Loucy (cell line): Measurements from ENCODE around the gene CACNA1I.

ENCODE experiments used
- H2AFZ ChIP-seq: fragments of 200-600 bp; sonication (generic); 2 replicates; pipeline ENCODE4 v1.6.0; 2016; ENCODE audit warnings: antibody characterized with exemption, mild to moderate bottlenecking, low read length, moderate library complexity
- H3F3A ChIP-seq: fragments of 200-600 bp; 2 replicates; pipeline ENCODE4 v1.6.0; 2016; ENCODE audit warnings: antibody characterized with exemption, low read depth, mild to moderate bottlenecking
- H3K27me3 ChIP-seq: fragments of 200-600 bp; sonication (generic); 2 replicates; pipeline ENCODE4 v1.6.1; 2014; ENCODE audit warnings: low read length, mild to moderate bottlenecking; ENCODE audit not compliant: insufficient read depth, poor library complexity, severe bottlenecking
- H3K36me3 ChIP-seq: fragments of 200-600 bp; sonication (generic); 2 replicates; pipeline ENCODE4 v1.6.1; 2016; ENCODE audit warnings: low read length; ENCODE audit not compliant: insufficient read depth
- H3K4me1 ChIP-seq: fragments of 200-600 bp; sonication (generic); 2 replicates; pipeline ENCODE4 v1.5.1; 2014; ENCODE audit warnings: low read length, mild to moderate bottlenecking; ENCODE audit not compliant: insufficient read depth, poor library complexity, severe bottlenecking
- H3K4me2 ChIP-seq: fragments of 200-600 bp; sonication (generic); 2 replicates; pipeline ENCODE4 v1.6.0; 2014; ENCODE audit warnings: antibody characterized with exemption, low read length, low read depth, mild to moderate bottlenecking; ENCODE audit not compliant: poor library complexity, severe bottlenecking
- H3K4me3 ChIP-seq: fragments of 200-600 bp; sonication (generic); 2 replicates; pipeline ENCODE4 v1.5.1; 2014; ENCODE audit warnings: low read length, mild to moderate bottlenecking, mixed read lengths; ENCODE audit not compliant: poor library complexity, severe bottlenecking
- H3K79me2 ChIP-seq: fragments of 200-600 bp; sonication (generic); 2 replicates; pipeline ENCODE4 v1.6.1; 2014; ENCODE audit warnings: low read length; ENCODE audit not compliant: insufficient read depth
- H3K9ac ChIP-seq: fragments of 200-600 bp; sonication (generic); 2 replicates; pipeline ENCODE4 v1.6.0; 2014; ENCODE audit warnings: mild to moderate bottlenecking, low read depth, low read length, moderate library complexity; ENCODE audit not compliant: poor library complexity, severe bottlenecking
- H3K9me2 ChIP-seq: fragments of 200-600 bp; sonication (generic); replicated peaks from 2 replicates; pipeline ENCODE4 v1.6.1; 2016; ENCODE audit warnings: low read depth, low read length, mixed read lengths
- H3K9me3 ChIP-seq: fragments of 200-600 bp; sonication (generic); 2 replicates; pipeline ENCODE4 v1.6.1; 2014; ENCODE audit warnings: mild to moderate bottlenecking, antibody characterized with exemption, low read length, low read depth; ENCODE audit not compliant: insufficient read depth
- H4K20me1 ChIP-seq: fragments of 200-600 bp; sonication (generic); 2 replicates; pipeline ENCODE4 v1.6.0; 2014; ENCODE audit warnings: antibody characterized with exemption, low read length, mild to moderate bottlenecking; ENCODE audit not compliant: insufficient read depth, poor library complexity, severe bottlenecking
- CTCF ChIP-seq: fragments of 200-600 bp; sonication (generic); conservative IDR thresholded peaks from 2 replicates; pipeline ENCODE4 v1.5.1; 2014; ENCODE audit warnings: mild to moderate bottlenecking, antibody characterized with exemption, low read length
- EZH2phosphoT487 ChIP-seq: fragments of 200-600 bp; IDR thresholded peaks from 2 replicates; pipeline ENCODE4 v1.6.1; 2018; ENCODE audit warnings: antibody characterized with exemption, mild to moderate bottlenecking, moderate library complexity, borderline replicate concordance

CACNA1I gene

GRCh38 chr22:39618996-39619530, 48.5 kb downstream of the CACNA1I start:
- H3K4me2 ChIP-seq, result no peak overlapping the region
- no peaks in the 10 kb centered on the region for H3K4me1 ChIP-seq
- no peaks in the 10 kb centered on the region for H4K20me1 ChIP-seq
- no peak overlapping the region for H3K4me3 ChIP-seq
- no peak overlapping the region for H3K9ac ChIP-seq
- no peaks in the 10 kb centered on the region for H3F3A ChIP-seq
- no peaks in the 10 kb centered on the region for H3K36me3 ChIP-seq
- TF ChIP-seq EZH2phosphoT487 (no peak), CTCF (no peak)
- no peaks in the 10 kb centered on the region for H3K27me3 ChIP-seq
- H3K9me2 ChIP-seq, result no peaks in the 10 kb centered on the region
- H2AFZ ChIP-seq, result no peak overlapping the region
- H3K79me2 ChIP-seq, result no peaks in the 10 kb centered on the region
- no peaks in the 10 kb centered on the region for H3K9me3 ChIP-seq

GRCh38 chr22:39620924-39621690, 50.6 kb downstream of the CACNA1I start:
- no peaks in the 10 kb centered on the region for H3K4me1 ChIP-seq
- no peaks in the 10 kb centered on the region for H4K20me1 ChIP-seq
- H3K27me3 ChIP-seq, result no peaks in the 10 kb centered on the region
- H3K9me3 ChIP-seq, result no peaks in the 10 kb centered on the region
- H3K9me2 ChIP-seq, result no peaks in the 10 kb centered on the region
- H3K9ac ChIP-seq, result no peak overlapping the region
- no peaks in the 10 kb centered on the region for H3K79me2 ChIP-seq
- H3F3A ChIP-seq, result no peaks in the 10 kb centered on the region
- no peak overlapping the region for H2AFZ ChIP-seq
- no peak overlapping the region for H3K4me2 ChIP-seq
- no peaks in the 10 kb centered on the region for H3K36me3 ChIP-seq
- TF ChIP-seq EZH2phosphoT487 (no peak), CTCF (no peak)
- no peak overlapping the region for H3K4me3 ChIP-seq

- H2AFZ ChIP-seq, result no peak overlapping the region
- H3K4me1 ChIP-seq, result no peaks in the 10 kb centered on the region
- H3K4me3 ChIP-seq, result no peak overlapping the region
- no peaks in the 10 kb centered on the region for H3F3A ChIP-seq
- no peaks in the 10 kb centered on the region for H4K20me1 ChIP-seq
- no peaks in the 10 kb centered on the region for H3K9me2 ChIP-seq
- H3K9ac ChIP-seq, result no peak overlapping the region
- no peaks in the 10 kb centered on the region for H3K36me3 ChIP-seq
- no peaks in the 10 kb centered on the region for H3K79me2 ChIP-seq
- no peak for TF ChIP-seq CTCF
- TF ChIP-seq EZH2phosphoT487, result no peak
- H3K27me3 ChIP-seq, result no peaks in the 10 kb centered on the region
- no peaks in the 10 kb centered on the region for H3K9me3 ChIP-seq
- no peak overlapping the region for H3K4me2 ChIP-seq
Measured at GRCh38 chr22:39621826-39622225, 51.3 kb downstream of the CACNA1I start.
